IMR-90 (cell line): ENCODE measurements around the gene DAB1. TPM values are rescaled to one million over a fixed set of nuclear protein-coding genes. Genes with fewer than 3 reads are reported as not detected.

ENCODE experiments used
- ATAC-seq: fragments of 200-7000 bp; cut with Tn5 transposase; 2 replicates; pipeline ENCODE4 v1.9.1; 2020; ENCODE audit warnings: low read depth, mild to moderate bottlenecking, moderate library complexity
- BruUV-seq: library from RNA; stranded (reverse); fragments of 400-500 nt; replicated peaks from 2 replicates; lab custom pipeline; 2021; lab: Mats Ljungman, UMichigan
- CTCF ChIA-PET: fragments of 300-600 bp; formaldehyde crosslinking; extraction: SDS; loops from one replicate; lab custom pipeline; 2021; ENCODE audit warnings: antibody characterized with exemption; lab: Yijun Ruan, JAX
- POLR2A ChIA-PET: fragments of 300-600 bp; sonication (Branson Sonifier 250); formaldehyde crosslinking; loops from one replicate; lab custom pipeline; 2022; ENCODE audit warnings: antibody characterized with exemption; ENCODE audit not compliant: unreplicated experiment; lab: Charles Lee
- DNase-seq: peaks from one replicate; pipeline ENCODE4 v3.0.0; 2013
- H2AFZ ChIP-seq: replicated peaks from 2 replicates; pipeline ENCODE3; 2013; ENCODE audit warnings: low read length, mild to moderate bottlenecking; ENCODE audit not compliant: poor library complexity
- H2AK5ac ChIP-seq: 2 replicates; pipeline ENCODE4 v1.6.1; 2013; ENCODE audit warnings: low read depth, low read length, inconsistent platforms
- H2AK9ac ChIP-seq: replicated peaks from 2 replicates; pipeline ENCODE3; 2013; ENCODE audit warnings: mild to moderate bottlenecking, low read depth, low read length, moderate library complexity; ENCODE audit not compliant: poor library complexity
- H2BK120ac ChIP-seq: 2 replicates; pipeline ENCODE4 v1.6.1; 2013; ENCODE audit warnings: low read depth, low read length, inconsistent platforms
- H2BK15ac ChIP-seq: 3 replicates; pipeline ENCODE4 v1.6.1; 2013; ENCODE audit warnings: low read depth, low read length, inconsistent platforms
- H2BK20ac ChIP-seq: 2 replicates; pipeline ENCODE4 v1.6.1; 2013; ENCODE audit warnings: low read depth, mild to moderate bottlenecking, inconsistent platforms, low read length, moderate library complexity
- H2BK5ac ChIP-seq: 2 replicates; pipeline ENCODE4 v1.6.1; 2013; ENCODE audit warnings: mild to moderate bottlenecking, low read depth, low read length, inconsistent platforms; ENCODE audit not compliant: poor library complexity, severe bottlenecking
- H3K14ac ChIP-seq: replicated peaks from 2 replicates; pipeline ENCODE4 v1.6.1; 2013; ENCODE audit warnings: low read depth, low read length, inconsistent platforms
- H3K18ac ChIP-seq: 2 replicates; pipeline ENCODE4 v1.6.1; 2013; ENCODE audit warnings: low read depth, low read length, control low read depth
- H3K23ac ChIP-seq: 2 replicates; pipeline ENCODE4 v1.6.1; 2013; ENCODE audit warnings: low read depth, low read length, inconsistent platforms
- H3K27ac ChIP-seq: 2 replicates; pipeline ENCODE4 v1.5.1; 2013; ENCODE audit warnings: mild to moderate bottlenecking, control low read depth, low read length; ENCODE audit not compliant: insufficient read depth
- H3K27me3 ChIP-seq: 2 replicates; pipeline ENCODE4 v1.6.1; 2013; ENCODE audit warnings: low read length; ENCODE audit not compliant: control insufficient read depth, insufficient read depth
- H3K36me3 ChIP-seq: 2 replicates; pipeline ENCODE4 v1.6.1; 2013; ENCODE audit warnings: low read length, mixed read lengths; ENCODE audit not compliant: control insufficient read depth, insufficient read depth
- H3K4ac ChIP-seq: 2 replicates; pipeline ENCODE4 v1.6.1; 2013; ENCODE audit warnings: low read depth, low read length, inconsistent platforms
- H3K4me1 ChIP-seq: 2 replicates; pipeline ENCODE4 v1.6.1; 2013; ENCODE audit warnings: low read length, mixed read lengths; ENCODE audit not compliant: control insufficient read depth, insufficient read depth
- H3K4me2 ChIP-seq: 2 replicates; pipeline ENCODE4 v1.6.1; 2013; ENCODE audit warnings: low read depth, mild to moderate bottlenecking, control low read depth, low read length, moderate library complexity
- H3K4me3 ChIP-seq: 2 replicates; pipeline ENCODE4 v1.5.1; 2013; ENCODE audit warnings: low read depth, mild to moderate bottlenecking, control low read depth, low read length, moderate library complexity; ENCODE audit not compliant: insufficient read depth
- H3K56ac ChIP-seq: 2 replicates; pipeline ENCODE4 v1.6.1; 2013; ENCODE audit warnings: low read length, inconsistent platforms; ENCODE audit not compliant: insufficient read depth; ENCODE audit errors: extremely low read depth
- H3K79me1 ChIP-seq, 2 experiments: 2 replicates each; pipeline ENCODE4 v1.6.1; 2013; ENCODE audit warnings: low read length in 2 of 2, inconsistent platforms in 1 of 2, low read depth in 1 of 2
- H3K9ac ChIP-seq: 2 replicates; pipeline ENCODE4 v1.6.1; 2013; ENCODE audit warnings: low read depth, low read length, control low read depth
- H3K9me1 ChIP-seq: 2 replicates; pipeline ENCODE4 v1.6.1; 2013; ENCODE audit warnings: low read length, inconsistent platforms; ENCODE audit not compliant: insufficient read depth
- H3K9me3 ChIP-seq: 2 replicates; pipeline ENCODE4 v1.6.1; 2013; ENCODE audit warnings: low read length; ENCODE audit not compliant: control insufficient read depth, insufficient read depth
- H4K20me1 ChIP-seq: 2 replicates; pipeline ENCODE4 v1.6.1; 2013; ENCODE audit warnings: low read length, inconsistent platforms; ENCODE audit not compliant: insufficient read depth
- H4K5ac ChIP-seq: 2 replicates; pipeline ENCODE4 v1.6.1; 2013; ENCODE audit warnings: mild to moderate bottlenecking, low read depth, low read length, control low read depth
- H4K8ac ChIP-seq, 2 experiments: 2 replicates each; pipeline ENCODE4 v1.6.1; 2013; ENCODE audit warnings: low read depth in 2 of 2, low read length in 2 of 2, control low read depth in 1 of 2, inconsistent platforms in 1 of 2
- H4K91ac ChIP-seq: 2 replicates; pipeline ENCODE4 v1.6.1; 2013; ENCODE audit warnings: low read depth, low read length, inconsistent platforms; ENCODE audit not compliant: insufficient read depth
- CEBPB ChIP-seq: IDR thresholded peaks from 2 replicates; pipeline ENCODE4 v1.6.1; 2012; ENCODE audit warnings: low read depth, low read length, improper control_type of control experiment
- CTCF ChIP-seq: conservative IDR thresholded peaks from 2 replicates; pipeline ENCODE4 v1.5.1; 2012; ENCODE audit warnings: mild to moderate bottlenecking, low read depth, low read length, improper control_type of control experiment
- RAD21 ChIP-seq: IDR thresholded peaks from 2 replicates; pipeline ENCODE4 v1.6.1; 2012; ENCODE audit warnings: low read length, improper control_type of control experiment
- RFX5 ChIP-seq: IDR thresholded peaks from 2 replicates; pipeline ENCODE4 v1.8.0; 2012; ENCODE audit warnings: low read depth, mild to moderate bottlenecking, low read length, moderate library complexity
- SMC3 ChIP-seq: fragments of 150-350 bp; IDR thresholded peaks from 2 replicates; pipeline ENCODE4 v1.6.1; 2016; ENCODE audit warnings: low read depth, mild to moderate bottlenecking, antibody characterized with exemption, low read length, moderate library complexity
- WGBS, 2 experiments: methylation state at CpG; one replicate each; pipeline versions ENCODE4 v1.1.5 to v1.1.7; 2013; ENCODE audit warnings: missing lambda C conversion rate in 2 of 2; ENCODE audit not compliant: insufficient read length in 1 of 2; ENCODE audit errors: extremely low coverage in 2 of 2; 5-methylcytosine and 5-hydroxymethylcytosine counted together
- dilution Hi-C: fragments of 300-500 bp; cut with HindIII; formaldehyde crosslinking; loops from one replicate; pipeline ENCODE4 v1.14.3; 2018; ENCODE audit warnings: low sequenced_read_pairs; ENCODE audit not compliant: unreplicated experiment
- in situ Hi-C: fragments of 300-500 bp; cut with MboI; formaldehyde crosslinking; loops from 3 replicates; pipeline ENCODE4 v1.14.3; 2019; ENCODE audit warnings: low sequenced_read_pairs, inconsistent platforms, mixed read lengths
- intact Hi-C: fragments of 100-400 bp; cut with micrococcal nuclease; formaldehyde crosslinking; loops from 2 replicates; pipeline ENCODE4 v1.10.0; 2022
- polyA plus RNA-seq, 3 experiments: library from polyadenylated mRNA; depleted of rRNA; stranded (reverse); fragments of >200 nt; gene quantifications; 2 replicates each; pipeline ENCODE4 v1.2.3, GENCODE V29; 2012; ENCODE audit warnings: low replicate concordance in 1 of 3
- total RNA-seq: library from RNA; depleted of rRNA; stranded (reverse); fragments of >200 nt; gene quantifications from 2 replicates; pipeline ENCODE4 v1.2.3, GENCODE V29; 2012

Gene DAB1
- total and polyA plus RNA-seq, 2 of the 4 experiments (the other 2 are of a cell fraction): 0.18 to 0.41 TPM

GRCh38 chr1:56967900-56968832, 455.7 kb downstream of the DAB1 start:
- no peak overlapping the region for H2AK5ac ChIP-seq
- in situ Hi-C loops (no loop called here), intact Hi-C loops (loop anchor here (5.0 kb wide), 1 partner anchor 136 kb away; no protein-coding TSS in a partner anchor), dilution Hi-C loops (no loop called here)
- TF ChIP-seq CTCF: peak; percentile 50
- no peak for TF ChIP-seq RFX5
- TF ChIP-seq CEBPB: no peak
- TF ChIP-seq RAD21: peak; percentile 43
- TF ChIP-seq SMC3: peak; percentile 58
- H2BK120ac ChIP-seq: no peak overlapping the region; the same call in 1 of the 2 replicates
- no TSS peak for BruUV-seq
- H2BK15ac ChIP-seq: no peak overlapping the region
- H3K4me2 ChIP-seq: no peak overlapping the region
- H3K36me3 ChIP-seq: no peaks in the 10 kb centered on the region
- H3K27me3 ChIP-seq: no peaks in the 10 kb centered on the region; the same call in none of the 2 replicates
- H2BK5ac ChIP-seq: no peak overlapping the region
- CTCF ChIA-PET: interaction anchor here (0.5 to 1.0 kb wide), 2 partner anchors 22 to 53 kb away, joined by 3 read pairs; no protein-coding TSS in a partner anchor
- H3K9me1 ChIP-seq: no peaks in the 10 kb centered on the region; the same call in 1 of the 2 replicates
- H4K91ac ChIP-seq: peak overlapping the region; percentile 24; the same call in 1 of the 2 replicates
- no peak overlapping the region for H3K23ac ChIP-seq
- H3K79me1 ChIP-seq: no peaks in the 10 kb centered on the region
- no peak for ATAC-seq
- H3K4me1 ChIP-seq: no peaks in the 10 kb centered on the region; the same call in 1 of the 2 replicates
- H4K20me1 ChIP-seq: no peaks in the 10 kb centered on the region
- no peak overlapping the region for H3K4ac ChIP-seq
- H3K18ac ChIP-seq: no peak overlapping the region; the same call in 1 of the 2 replicates
- no peak overlapping the region for H3K4me3 ChIP-seq
- no peak overlapping the region for H3K14ac ChIP-seq
- peak; percentile 15 for DNase-seq
- H3K9me3 ChIP-seq: no peaks in the 10 kb centered on the region
- peak overlapping the region; percentile 28 for H2AFZ ChIP-seq
- H3K27ac ChIP-seq: no peak overlapping the region
- no peak overlapping the region for H3K56ac ChIP-seq
- H4K5ac ChIP-seq: no peak overlapping the region
- WGBS, 2 experiments: 54% methylated on average over 3 of the region's 15 CpGs; no CpG with 5 or more reads in 1 of the 2 experiments
- no peak overlapping the region for H3K9ac ChIP-seq
- POLR2A ChIA-PET: no interaction called here
- no peak overlapping the region for H2AK9ac ChIP-seq
- no peak overlapping the region; a peak in 1 of 4 replicates for H4K8ac ChIP-seq
- H2BK20ac ChIP-seq: peak overlapping the region; percentile 35; the same call in 1 of the 2 replicates
